HG03095 (cell line): Measurements from ENCODE around the gene NRXN3.
"Not testable (repeated sequence)": the region's sequence is repeated elsewhere in the genome, so short reads cannot be mapped to it uniquely, and the experiment has no call there.

Experiments
- ATAC-seq: cut with Tn5 transposase; IDR thresholded peaks from one replicate; pipeline ENCODE4 v1.9.1; 2021; ENCODE audit warnings: moderate library complexity; ENCODE audit not compliant: unreplicated experiment

NRXN3 gene

DNA sequence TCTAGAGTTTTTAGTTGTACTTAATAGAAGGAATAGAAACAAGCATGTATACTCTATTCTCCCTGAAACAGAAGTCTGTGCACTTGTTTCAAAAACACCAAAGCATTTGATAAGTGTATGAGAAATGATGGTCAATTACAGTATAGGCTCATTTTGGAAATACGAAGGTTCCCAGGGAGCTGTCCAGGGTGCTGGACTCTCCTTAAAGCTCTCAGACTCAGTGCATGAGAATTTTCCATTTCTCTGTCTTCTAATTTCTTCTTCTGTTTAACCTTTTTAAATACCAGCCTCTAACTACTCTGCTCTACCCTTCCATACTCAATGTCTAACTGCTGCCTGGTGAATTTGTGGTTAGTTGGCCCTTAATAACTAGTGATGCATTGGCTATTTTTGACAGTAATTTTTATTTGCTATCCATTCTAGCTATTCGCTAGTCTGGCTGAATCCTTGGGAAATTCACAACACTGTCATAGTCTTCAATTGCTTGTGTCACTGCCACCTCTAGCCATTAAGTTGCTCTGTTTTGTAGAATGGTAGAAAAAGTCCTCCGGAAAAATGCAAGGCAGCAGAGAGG is 229.2 kb downstream of the NRXN3 start:
- no peak for ATAC-seq

DNA sequence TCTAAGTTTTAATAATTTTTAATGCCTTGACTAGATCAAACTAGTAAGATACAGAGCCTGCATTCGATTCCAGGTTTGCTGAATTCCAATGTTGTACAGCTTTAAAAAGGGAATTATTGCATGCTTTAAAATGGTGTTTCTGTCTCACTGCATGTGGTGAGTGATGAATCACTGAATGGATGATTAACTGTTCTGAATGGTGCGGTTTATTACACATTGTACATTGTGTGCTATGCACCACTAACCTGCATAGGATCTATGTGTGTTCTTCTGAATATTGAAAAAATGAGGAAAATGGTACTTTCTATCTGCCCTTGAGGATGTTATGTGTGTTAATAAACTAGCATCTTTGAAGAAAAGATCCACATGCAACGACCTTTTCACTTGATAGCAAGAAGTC is 231.7 kb downstream of the NRXN3 start:
- ATAC-seq: no peak

GRCh38 chr14:78403278-78403815 is 233.2 kb downstream of the NRXN3 start:
- peak; percentile 78 for ATAC-seq

GRCh38 chr14:78405079-78405856 is 235.1 kb downstream of the NRXN3 start:
- no peak for ATAC-seq

GRCh38 chr14:78412475-78412874 is 242.3 kb downstream of the NRXN3 start:
- ATAC-seq: no peak

DNA sequence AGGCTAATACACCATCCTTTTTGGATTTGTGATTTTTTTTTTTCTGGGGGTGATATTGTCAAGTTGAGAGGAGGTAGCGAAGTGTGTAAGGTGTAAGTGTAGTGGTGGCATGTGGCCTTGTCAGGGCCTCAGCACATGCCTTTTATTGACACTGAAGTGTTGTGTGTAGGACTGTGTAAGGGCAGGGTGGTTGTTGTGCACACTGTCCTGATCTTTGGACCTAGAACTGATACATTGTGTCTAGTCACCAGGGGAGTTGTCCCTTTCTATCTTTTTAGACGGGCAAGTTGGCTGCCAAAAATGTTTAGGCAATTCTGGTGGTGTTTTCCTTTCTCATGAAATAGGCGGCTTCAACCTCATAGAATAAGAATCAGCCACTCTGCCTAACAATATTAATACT is 244.0 kb downstream of the NRXN3 start:
- no peak for ATAC-seq

DNA sequence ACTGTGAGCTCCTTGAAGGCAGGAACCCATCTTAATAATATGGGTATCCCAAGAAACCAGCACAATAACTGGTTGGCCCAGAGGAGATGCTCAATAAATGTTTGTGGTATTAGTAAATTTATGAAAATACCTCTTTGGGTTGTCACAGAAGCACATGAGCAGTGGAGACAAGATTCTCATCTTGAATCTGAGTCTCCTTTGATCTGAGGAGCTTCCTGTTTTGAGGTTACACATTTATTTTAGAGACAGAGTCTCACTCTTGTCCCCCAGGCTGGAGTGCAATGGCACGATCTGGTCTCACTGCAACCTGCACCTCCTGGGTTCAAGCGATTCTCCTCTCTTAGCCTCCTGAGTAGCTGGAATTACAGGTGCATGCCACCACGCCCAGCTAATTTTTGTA is 247.4 kb downstream of the NRXN3 start:
- ATAC-seq: no peak

GRCh38 chr14:78424311-78424710 is 254.1 kb downstream of the NRXN3 start:
- no peak for ATAC-seq

- no peak for ATAC-seq
These were observed 255.2 kb downstream of the NRXN3 start for GRCh38 chr14:78425330-78425729.

DNA sequence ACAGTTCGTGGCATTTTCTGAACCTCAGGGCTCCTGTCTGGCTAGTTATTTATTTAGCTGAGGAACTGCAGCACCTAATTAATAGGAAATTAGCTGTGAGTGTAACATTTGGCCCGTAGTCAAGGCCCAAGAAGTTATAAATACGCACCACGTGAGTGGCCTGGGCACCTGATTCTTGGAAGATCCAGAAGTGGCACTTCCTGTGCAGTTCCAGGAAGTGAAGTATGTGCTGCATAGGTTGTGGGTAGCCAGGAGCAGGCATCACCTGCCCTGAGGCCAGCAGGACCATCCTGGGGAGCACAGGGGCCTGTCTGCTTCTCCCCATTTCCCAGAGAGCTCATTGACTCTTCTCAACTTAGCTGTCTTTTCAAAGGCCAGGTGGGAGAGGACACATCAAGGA is 255.6 kb downstream of the NRXN3 start:
- no peak for ATAC-seq

- no peak for ATAC-seq
These were observed 261.9 kb downstream of the NRXN3 start for GRCh38 chr14:78432046-78432445.

DNA sequence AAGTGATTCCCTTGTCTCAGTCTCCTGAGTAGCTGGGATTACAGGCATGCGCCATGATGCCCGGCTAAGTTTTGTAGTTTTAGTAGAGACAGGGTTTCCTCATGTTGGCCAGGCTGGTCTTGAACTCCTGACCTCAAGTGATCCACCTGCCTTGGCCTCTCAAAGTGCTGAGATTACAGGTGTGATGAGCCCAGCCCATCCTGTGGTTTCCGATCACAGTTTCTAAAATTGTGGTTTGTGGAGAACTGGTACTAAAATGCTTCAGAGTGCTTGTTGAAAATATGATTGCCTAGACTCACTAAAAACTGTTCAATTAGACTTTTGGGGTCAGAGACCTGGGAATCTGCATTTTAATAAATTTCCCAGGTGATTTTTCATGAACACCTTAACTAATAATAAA is 267.3 kb downstream of the NRXN3 start:
- ATAC-seq: not testable (repeated sequence)

- no peak for ATAC-seq
These were observed 270.3 kb downstream of the NRXN3 start for GRCh38 chr14:78440356-78440894.

DNA sequence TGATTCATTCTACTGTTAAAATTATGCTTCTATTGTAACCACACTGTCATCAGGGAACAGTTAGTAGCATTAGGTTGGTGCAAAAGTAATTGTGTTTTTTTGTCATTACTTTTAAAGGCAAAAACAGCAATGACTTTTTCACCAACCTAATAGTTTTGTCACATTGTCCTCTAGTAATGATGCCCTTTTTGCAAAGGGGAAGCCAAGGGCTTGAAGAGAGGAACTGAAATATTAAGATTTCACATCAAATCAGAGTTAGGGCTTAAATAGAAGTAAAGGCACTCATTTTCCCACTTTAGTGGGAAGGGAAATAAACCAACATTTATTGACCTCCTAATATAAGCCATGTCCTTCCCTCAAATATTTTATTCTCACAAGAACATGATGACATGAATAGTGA is 273.7 kb downstream of the NRXN3 start:
- ATAC-seq: no peak

DNA sequence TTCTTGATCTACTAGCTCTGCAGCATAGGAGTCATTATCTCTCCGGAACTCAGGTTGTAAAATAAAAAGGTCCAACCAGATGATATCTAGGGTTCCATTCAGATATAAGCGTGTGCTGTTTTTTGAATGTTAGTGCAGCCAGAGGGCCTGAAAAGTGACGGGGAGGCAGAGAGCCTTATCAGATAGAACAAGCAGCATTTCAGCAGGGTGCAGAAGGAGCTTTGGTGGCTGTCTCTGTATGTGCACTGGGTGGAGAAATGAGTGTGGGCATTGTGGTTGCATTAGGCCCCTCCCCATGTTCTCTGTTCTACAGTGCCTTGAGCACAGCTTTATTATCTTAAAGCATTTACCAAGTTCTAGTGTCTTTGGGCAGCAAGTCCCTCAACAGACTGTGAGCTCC is 275.1 kb downstream of the NRXN3 start:
- ATAC-seq: no peak

- ATAC-seq: no peak
These were observed 276.6 kb downstream of the NRXN3 start for GRCh38 chr14:78446807-78447206.

GRCh38 chr14:78448164-78449094 is 278.3 kb downstream of the NRXN3 start:
- peak; percentile 74 for ATAC-seq

GRCh38 chr14:78450669-78451318 is 280.6 kb downstream of the NRXN3 start:
- no peak for ATAC-seq

- no peak for ATAC-seq
These were observed 281.1 kb downstream of the NRXN3 start for GRCh38 chr14:78451319-78451695.

DNA sequence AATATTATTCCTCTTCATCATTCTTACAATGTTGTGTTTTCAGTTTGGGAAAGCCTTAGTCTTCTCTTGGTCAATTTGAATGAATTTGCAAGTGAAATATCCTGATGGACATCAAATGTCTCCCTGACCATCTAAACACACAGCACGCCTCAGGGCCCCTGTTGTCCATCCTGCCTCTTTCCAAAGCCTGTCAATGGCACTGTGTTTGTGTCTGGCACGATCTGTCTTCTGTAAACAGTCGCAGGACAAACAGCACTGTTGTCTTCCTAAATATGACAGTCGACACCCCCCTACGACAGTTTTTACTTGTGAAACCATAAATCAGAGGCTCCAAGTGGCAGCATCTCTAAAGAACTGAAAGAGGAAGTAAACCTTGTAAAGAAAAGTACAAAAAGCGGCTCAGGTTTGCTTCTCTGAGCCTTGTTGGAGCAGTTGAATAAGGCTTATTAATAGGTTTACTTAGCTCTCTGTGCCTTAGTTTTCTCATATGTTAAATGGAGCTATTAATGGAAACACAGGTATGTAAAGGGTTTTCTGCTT is 285.8 kb downstream of the NRXN3 start:
- ATAC-seq: peak; percentile 67
